Activated naive CD4-positive, alpha-beta T cell treated with anti-CD3 and anti-CD28 coated beads for 36 hours (primary cell): Measurements from ENCODE around the gene YBX3. TPM values are rescaled to one million over a fixed set of nuclear protein-coding genes. Genes with fewer than 3 reads are reported as not detected.

Source experiments
- CTCF ChIA-PET: fragments of 350-600 bp; sonication (Branson Sonifier 250); formaldehyde crosslinking; loops from one replicate; lab custom pipeline; 2021; ENCODE audit warnings: antibody characterized with exemption; lab: Charles Lee
- DNase-seq: peaks from one replicate; pipeline ENCODE4 v3.0.0-alpha.2; 2020
- H3K27ac Mint-ChIP-seq: one replicate; pipeline ENCODE4 v1.8.0; 2021; ENCODE audit warnings: mild to moderate bottlenecking, mixed read lengths
- H3K27me3 Mint-ChIP-seq: one replicate; pipeline ENCODE4 v1.8.0; 2021; ENCODE audit warnings: low read depth, mixed read lengths
- H3K36me3 Mint-ChIP-seq: one replicate; pipeline ENCODE4 v1.8.0; 2021; ENCODE audit warnings: low read depth, mixed read lengths
- H3K4me1 Mint-ChIP-seq: one replicate; pipeline ENCODE4 v1.8.0; 2021; ENCODE audit warnings: low read depth, mixed read lengths
- H3K4me3 Mint-ChIP-seq: one replicate; pipeline ENCODE4 v1.8.0; 2021; ENCODE audit warnings: mild to moderate bottlenecking, moderate library complexity, mixed read lengths
- H3K9me3 Mint-ChIP-seq: one replicate; pipeline ENCODE4 v1.8.0; 2021; ENCODE audit warnings: mixed read lengths
- intact Hi-C: fragments of 100-400 bp; cut with micrococcal nuclease; formaldehyde crosslinking; loops from one replicate; pipeline ENCODE4 v1.15.1; 2023
- total RNA-seq, 2 experiments: library from RNA; stranded (reverse); gene quantifications; one replicate each; pipeline ENCODE4 v1.2.3, GENCODE V29; 2021

YBX3 gene
- total RNA-seq, 2 experiments from 2014 or later = 192 to 219 TPM

DNA sequence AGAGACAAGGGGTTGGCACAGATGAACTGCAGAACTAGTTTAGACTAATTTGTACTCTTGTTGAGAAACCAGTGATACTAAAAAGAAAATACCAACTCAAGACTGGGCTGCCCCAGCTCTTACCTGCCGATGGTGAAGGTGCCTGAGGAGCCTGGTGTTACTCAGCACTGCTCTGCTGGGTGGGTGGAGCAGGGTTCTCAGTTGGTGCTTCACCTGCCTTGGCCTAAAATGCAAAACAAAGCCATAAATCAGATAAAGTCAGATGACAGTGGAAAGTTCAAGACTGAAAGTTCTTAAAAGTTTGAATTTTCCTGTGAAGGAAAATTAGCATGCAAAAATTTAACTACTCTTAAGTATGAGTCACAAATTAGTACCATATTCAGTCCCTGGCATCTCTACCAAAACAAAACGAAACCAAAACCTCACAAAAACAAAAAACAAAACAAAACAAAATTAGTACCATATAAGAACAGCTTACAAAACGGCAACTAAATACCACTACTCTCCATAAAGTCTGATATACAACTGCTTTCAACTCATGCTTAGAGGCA lies 21.9 kb downstream of the YBX3 start:
- Mint-ChIP-seq H3K9me3 (no peaks in the 10 kb centered on the region), H3K4me3 (no peak overlapping the region), H3K27me3 (no peaks in the 10 kb centered on the region), H3K27ac (peak overlapping the region; percentile 76), H3K36me3 (peaks cover 49% of the 10 kb centered on the region), H3K4me1 (peaks cover 16% of the 10 kb centered on the region)
- intact Hi-C loops = loop anchor here (1.0 kb wide), 3 partner anchors 21 to 281 kb away; no protein-coding TSS in a partner anchor
- CTCF ChIA-PET = no interaction called here
- DNase-seq = peak; percentile 65

GRCh38 chr12:10700581-10700980 lies 22.5 kb downstream of the YBX3 start:
- Mint-ChIP-seq H3K36me3 (peaks cover 43% of the 10 kb centered on the region), H3K27me3 (no peaks in the 10 kb centered on the region), H3K4me3 (no peak overlapping the region), H3K4me1 (peaks cover 16% of the 10 kb centered on the region), H3K9me3 (no peaks in the 10 kb centered on the region), H3K27ac (peak overlapping the region; percentile 76)
- CTCF ChIA-PET = no interaction called here
- no peak for DNase-seq
- intact Hi-C loops = no loop called here

DNA sequence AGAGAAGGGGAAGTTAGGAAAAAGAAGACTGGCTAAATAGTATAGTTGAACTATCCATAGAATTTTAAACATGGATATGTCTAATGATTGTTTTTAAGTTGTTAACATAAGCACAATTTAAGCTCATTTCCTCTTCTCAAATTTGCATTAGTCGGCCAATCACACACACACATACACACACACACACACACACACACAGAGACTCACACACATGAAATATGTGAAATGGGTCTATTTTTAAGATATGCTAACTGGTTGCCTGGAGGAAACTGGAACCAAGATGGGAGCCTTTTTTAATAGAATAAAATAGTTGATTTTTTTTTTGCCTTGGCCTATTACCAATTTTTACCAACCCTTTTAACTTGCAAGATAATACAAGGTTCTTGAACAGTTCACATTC lies 25.3 kb downstream of the YBX3 start:
- no peak for DNase-seq
- H3K4me1 Mint-ChIP-seq = peaks cover 16% of the 10 kb centered on the region
- no peak overlapping the region for H3K27ac Mint-ChIP-seq
- intact Hi-C loops = no loop called here
- peaks cover 38% of the 10 kb centered on the region for H3K36me3 Mint-ChIP-seq
- CTCF ChIA-PET = interaction anchor here (1.1 kb wide), 1 partner anchor 15 kb away, joined by 3 read pairs; no protein-coding TSS in a partner anchor
- H3K27me3 Mint-ChIP-seq = no peaks in the 10 kb centered on the region
- H3K4me3 Mint-ChIP-seq = no peak overlapping the region
- no peaks in the 10 kb centered on the region for H3K9me3 Mint-ChIP-seq

- peaks cover 16% of the 10 kb centered on the region for H3K4me1 Mint-ChIP-seq
- H3K9me3 Mint-ChIP-seq = no peaks in the 10 kb centered on the region
- CTCF ChIA-PET = interaction anchor here (1.1 kb wide), 2 partner anchors 14 to 53 kb away, joined by 3 to 4 read pairs; no protein-coding TSS in a partner anchor
- peaks cover 38% of the 10 kb centered on the region for H3K36me3 Mint-ChIP-seq
- H3K27me3 Mint-ChIP-seq = no peaks in the 10 kb centered on the region
- no peak overlapping the region for H3K27ac Mint-ChIP-seq
- no peak overlapping the region for H3K4me3 Mint-ChIP-seq
- intact Hi-C loops = no loop called here
- no peak for DNase-seq
Observed at GRCh38 chr12:10697156-10697555, 26.0 kb downstream of the YBX3 start.

- Mint-ChIP-seq H3K27me3 (peaks cover 2% of the 10 kb centered on the region), H3K9me3 (peaks cover 6% of the 10 kb centered on the region), H3K4me1 (no peaks in the 10 kb centered on the region), H3K27ac (no peak overlapping the region), H3K36me3 (peaks cover 6% of the 10 kb centered on the region), H3K4me3 (no peak overlapping the region)
- intact Hi-C loops = no loop called here
- no peak for DNase-seq
- CTCF ChIA-PET = interaction anchor here (0.7 kb wide), 1 partner anchor 564 kb away, joined by 4 read pairs; no protein-coding TSS in a partner anchor
Observed at GRCh38 chr12:10690906-10691305, 32.2 kb downstream of the YBX3 start.

DNA sequence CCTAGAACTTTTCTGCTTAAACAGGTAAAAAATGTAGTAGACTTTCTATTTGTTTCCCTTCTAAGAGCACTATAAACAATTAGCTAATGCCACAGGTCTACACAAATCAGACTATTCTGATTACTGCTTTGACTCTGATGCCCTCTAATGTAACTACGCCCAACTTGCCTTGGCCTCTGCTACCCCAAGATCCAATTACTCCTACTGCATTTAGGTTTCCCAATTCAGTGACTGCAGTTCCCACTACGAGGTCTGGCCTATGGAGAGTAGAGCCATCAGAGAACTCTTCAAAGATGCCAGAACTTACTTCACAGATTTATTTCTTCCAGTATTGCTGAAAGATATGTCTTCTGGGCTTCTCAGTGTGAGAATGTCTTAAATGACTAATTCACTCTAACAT lies 34.0 kb downstream of the YBX3 start:
- H3K4me3 Mint-ChIP-seq = no peak overlapping the region
- no peaks in the 10 kb centered on the region for H3K4me1 Mint-ChIP-seq
- H3K36me3 Mint-ChIP-seq = no peaks in the 10 kb centered on the region
- CTCF ChIA-PET = no interaction called here
- peaks cover 6% of the 10 kb centered on the region for H3K9me3 Mint-ChIP-seq
- intact Hi-C loops = no loop called here
- no peak for DNase-seq
- peaks cover 7% of the 10 kb centered on the region for H3K27me3 Mint-ChIP-seq
- H3K27ac Mint-ChIP-seq = no peak overlapping the region

- CTCF ChIA-PET = no interaction called here
- peaks cover 7% of the 10 kb centered on the region for H3K27me3 Mint-ChIP-seq
- DNase-seq = no peak
- no peak overlapping the region for H3K4me3 Mint-ChIP-seq
- H3K27ac Mint-ChIP-seq = no peak overlapping the region
- peaks cover 6% of the 10 kb centered on the region for H3K9me3 Mint-ChIP-seq
- no peaks in the 10 kb centered on the region for H3K4me1 Mint-ChIP-seq
- intact Hi-C loops = no loop called here
- no peaks in the 10 kb centered on the region for H3K36me3 Mint-ChIP-seq
Observed at GRCh38 chr12:10688042-10688441, 35.1 kb downstream of the YBX3 start.

DNA sequence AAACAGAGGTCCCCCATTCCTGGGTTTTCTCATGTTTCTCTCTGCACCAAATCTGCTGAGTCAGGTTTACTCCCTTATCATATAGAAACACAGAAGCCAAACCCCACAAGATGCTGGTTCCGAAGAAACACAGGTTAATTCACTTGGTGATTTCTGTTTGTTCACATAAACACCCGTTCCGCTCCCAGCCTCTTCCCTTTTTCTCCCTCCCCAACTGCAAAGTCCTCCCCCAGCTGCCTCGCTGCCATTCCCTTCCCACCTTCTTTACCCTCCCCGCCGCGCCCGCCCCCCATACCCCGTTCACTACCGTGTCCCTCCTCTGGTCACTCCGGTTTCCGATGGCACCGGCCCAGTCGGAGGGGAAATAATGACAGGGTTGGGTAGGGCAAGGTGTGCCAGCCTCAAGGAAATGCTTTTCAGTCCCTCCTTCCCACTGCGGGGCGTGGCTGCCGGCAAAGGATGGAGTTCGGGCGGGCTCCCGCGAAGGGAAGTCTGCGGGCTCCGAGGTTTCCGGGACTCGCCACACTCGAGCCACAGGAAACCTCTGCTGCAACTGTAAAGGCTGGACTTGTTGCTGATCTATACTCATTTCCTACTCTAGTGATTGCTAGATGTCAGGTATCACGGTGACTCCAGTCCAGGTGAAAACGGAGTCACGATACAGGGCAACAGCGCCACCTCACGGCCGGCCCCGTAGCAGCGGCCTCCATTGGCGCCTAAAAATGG lies 49.3 kb downstream of the YBX3 start, which contains the start of gene STYK1:
STYK1 (minus strand) TSS at position 394 of the 726 bp plus-strand sequence. CDS start 39,434 bp downstream, outside the sequence.
- no peak within 1 kb of the TSS for H3K27ac Mint-ChIP-seq
- H3K4me1 Mint-ChIP-seq = peaks cover 20% of the 10 kb centered on the region
- CTCF ChIA-PET = no interaction called here
- H3K9me3 Mint-ChIP-seq = no peaks in the 10 kb centered on the region
- peak within 1 kb of the TSS; percentile 68 for H3K4me3 Mint-ChIP-seq
- H3K27me3 Mint-ChIP-seq = peaks cover 34% of the 10 kb centered on the region
- DNase-seq = peak; percentile 86
- intact Hi-C loops = loop anchor here (1.0 to 10.0 kb wide), 10 partner anchors 48 to 932 kb away; partner anchors contain the start of gene MAGOHB
- no peaks in the 10 kb centered on the region for H3K36me3 Mint-ChIP-seq

DNA sequence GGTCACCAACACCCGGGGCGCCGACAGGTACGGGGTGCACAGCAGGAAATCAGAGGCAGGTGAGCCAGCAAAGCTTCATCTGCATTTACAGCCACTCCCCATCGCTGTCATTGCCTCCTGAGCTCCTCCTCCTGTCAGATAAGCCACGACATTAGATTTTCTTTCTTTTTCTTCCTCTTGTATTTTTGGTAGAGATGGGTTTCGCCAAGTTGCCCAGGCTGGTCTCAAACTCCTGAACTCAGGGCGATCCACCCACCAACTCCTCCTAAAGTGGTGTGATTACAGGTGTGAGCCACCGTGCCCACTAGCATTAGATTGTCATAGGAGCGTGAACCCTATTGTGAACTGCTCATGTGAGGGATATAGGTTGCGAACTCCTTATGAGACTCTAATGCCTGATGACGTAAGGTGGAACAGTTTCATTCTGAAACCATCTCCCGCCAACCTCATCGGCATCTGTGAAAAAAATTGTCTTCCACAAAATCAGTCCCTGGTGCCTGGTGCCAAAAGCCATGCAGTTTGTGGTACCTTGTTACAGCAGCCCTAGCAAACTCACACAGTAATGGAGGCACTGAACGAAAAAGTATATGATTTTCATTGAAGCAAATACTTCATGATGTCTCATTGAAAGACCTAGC lies 50.8 kb downstream of the YBX3 start:
- H3K9me3 Mint-ChIP-seq = no peaks in the 10 kb centered on the region
- H3K27ac Mint-ChIP-seq = no peak overlapping the region
- H3K4me1 Mint-ChIP-seq = peaks cover 26% of the 10 kb centered on the region
- no peaks in the 10 kb centered on the region for H3K36me3 Mint-ChIP-seq
- peak; percentile 25 for DNase-seq
- H3K27me3 Mint-ChIP-seq = peaks cover 34% of the 10 kb centered on the region
- CTCF ChIA-PET = no interaction called here
- intact Hi-C loops = loop anchor here (5.0 to 10.0 kb wide), 2 partner anchors 308 to 930 kb away; no protein-coding TSS in a partner anchor
- H3K4me3 Mint-ChIP-seq = peak overlapping the region; percentile 8

- Mint-ChIP-seq H3K4me3 (no peak overlapping the region), H3K27me3 (peaks cover 11% of the 10 kb centered on the region), H3K9me3 (no peaks in the 10 kb centered on the region), H3K36me3 (no peaks in the 10 kb centered on the region), H3K4me1 (peaks cover 23% of the 10 kb centered on the region), H3K27ac (no peak overlapping the region)
- DNase-seq = no peak
- intact Hi-C loops = no loop called here
- CTCF ChIA-PET = interaction anchor here (0.9 to 1.4 kb wide), 3 partner anchors 58 to 433 kb away, joined by 3 read pairs; no protein-coding TSS in a partner anchor
Observed at GRCh38 chr12:10669533-10669932, 53.6 kb downstream of the YBX3 start.

DNA sequence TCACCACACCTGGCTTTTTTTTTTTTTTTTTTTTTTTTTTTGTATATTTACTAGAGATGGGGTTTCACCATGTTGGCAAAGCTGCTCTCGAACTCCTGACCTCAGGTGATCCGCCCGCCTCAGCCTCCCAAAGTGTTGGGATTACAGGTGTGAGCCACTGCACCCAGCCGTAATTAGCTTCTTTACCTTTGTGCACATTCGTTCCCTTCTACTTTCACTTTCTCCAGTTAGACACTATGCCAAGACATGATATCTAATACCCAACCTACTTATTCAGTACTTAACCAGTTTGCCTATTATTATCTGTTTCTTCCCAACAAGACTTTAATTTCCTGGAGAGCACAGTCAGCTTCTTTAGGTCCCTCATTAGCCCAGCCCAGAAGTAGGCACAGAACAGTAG lies 54.6 kb downstream of the YBX3 start:
- H3K4me3 Mint-ChIP-seq = peak overlapping the region; percentile 48
- H3K9me3 Mint-ChIP-seq = no peaks in the 10 kb centered on the region
- peaks cover 6% of the 10 kb centered on the region for H3K27me3 Mint-ChIP-seq
- no peaks in the 10 kb centered on the region for H3K36me3 Mint-ChIP-seq
- intact Hi-C loops = no loop called here
- DNase-seq = no peak
- CTCF ChIA-PET = interaction anchor here (1.0 to 1.2 kb wide), 2 partner anchors 10 to 82 kb away, joined by 3 to 4 read pairs; no protein-coding TSS in a partner anchor
- H3K27ac Mint-ChIP-seq = no peak overlapping the region
- peaks cover 16% of the 10 kb centered on the region for H3K4me1 Mint-ChIP-seq

GRCh38 chr12:10667581-10667980 lies 55.5 kb downstream of the YBX3 start:
- Mint-ChIP-seq H3K4me3 (no peak overlapping the region), H3K27ac (no peak overlapping the region), H3K27me3 (peaks cover 5% of the 10 kb centered on the region), H3K9me3 (no peaks in the 10 kb centered on the region), H3K4me1 (peaks cover 11% of the 10 kb centered on the region), H3K36me3 (no peaks in the 10 kb centered on the region)
- DNase-seq = no peak
- intact Hi-C loops = no loop called here
- CTCF ChIA-PET = interaction anchor here (1.2 kb wide), 1 partner anchor 11 kb away, joined by 3 read pairs; no protein-coding TSS in a partner anchor
